Skeletal muscle tissue (tissue), 4 donors: ENCODE data around the gene MS4A15. TPM values are rescaled to one million over a fixed set of nuclear protein-coding genes. Genes with fewer than 3 reads are reported as not detected.

Experiments used
- H3K27ac ChIP-seq: one replicate; pipeline ENCODE4 v1.7.0; 2013; ENCODE audit warnings: mild to moderate bottlenecking, low read depth, low read length, inconsistent platforms
- H3K27me3 ChIP-seq, 3 donors: one replicate each; pipeline ENCODE4 v1.7.0; 2013; ENCODE audit warnings: low read length in 3 of 3; ENCODE audit not compliant: control insufficient read depth in 3 of 3, insufficient read depth in 3 of 3
- H3K36me3 ChIP-seq, 3 donors: one replicate each; pipeline ENCODE4 v1.7.0; 2013; ENCODE audit warnings: low read length in 3 of 3; ENCODE audit not compliant: control insufficient read depth in 3 of 3, insufficient read depth in 3 of 3
- H3K4me1 ChIP-seq, 3 donors: one replicate each; pipeline ENCODE4 v1.7.0; 2013; ENCODE audit warnings: low read length in 3 of 3, mild to moderate bottlenecking in 3 of 3; ENCODE audit not compliant: control insufficient read depth in 3 of 3, insufficient read depth in 3 of 3
- H3K4me3 ChIP-seq, 3 donors: one replicate each; pipeline ENCODE4 v1.7.0; 2013; ENCODE audit warnings: low read length in 3 of 3
- H3K9ac ChIP-seq, 3 donors: one replicate each; pipeline ENCODE4 v1.7.0; 2013; ENCODE audit warnings: low read length in 3 of 3, mild to moderate bottlenecking in 3 of 3, moderate library complexity in 2 of 3, low read depth in 1 of 3
- H3K9me3 ChIP-seq, 3 donors: one replicate each; pipeline ENCODE4 v1.7.0; 2013; ENCODE audit warnings: low read length in 3 of 3; ENCODE audit not compliant: control insufficient read depth in 3 of 3
- total RNA-seq: library from RNA; depleted of rRNA; stranded (reverse); fragments of >200 nt; gene quantifications from one replicate; pipeline ENCODE4 v1.2.3, GENCODE V29; 2014
- donor health status: Osteomylitis.

MS4A15 gene
- total RNA-seq, 1 donor from 2014 or later = not detected

DNA sequence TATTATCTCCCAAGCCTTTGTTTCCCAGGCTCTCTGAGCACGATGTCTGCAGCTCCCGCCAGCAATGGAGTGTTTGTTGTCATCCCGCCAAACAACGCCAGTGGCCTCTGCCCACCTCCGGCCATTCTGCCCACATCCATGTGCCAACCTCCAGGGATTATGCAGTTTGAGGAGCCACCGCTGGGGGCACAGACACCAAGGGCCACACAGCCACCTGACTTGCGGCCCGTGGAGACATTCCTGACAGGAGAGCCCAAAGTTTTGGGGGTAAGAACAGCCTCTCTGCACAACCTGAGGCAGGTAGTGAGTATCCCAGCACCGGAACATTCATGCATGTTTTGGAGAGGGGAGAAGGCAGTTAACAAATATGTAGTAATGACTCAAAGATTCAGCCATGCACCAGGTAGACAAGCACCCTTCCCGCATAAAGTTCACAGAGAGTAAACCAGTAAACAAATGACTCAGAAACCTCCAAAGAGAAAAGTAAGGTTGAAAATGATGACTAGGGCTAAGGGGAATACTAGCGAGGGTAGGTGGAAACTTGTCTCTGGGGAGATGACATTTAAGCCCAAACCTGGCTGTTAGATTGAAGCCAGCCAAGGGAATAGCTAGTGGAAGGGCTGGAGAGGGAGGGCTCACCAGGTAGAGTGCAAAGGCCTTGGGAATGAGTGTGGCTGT, 7.2 kb downstream of the MS4A15 start:
- H3K4me1 ChIP-seq = peaks cover 0 to 2% (median 0%) of the 10 kb centered on the region in 3 donors
- no peak overlapping the region for H3K9ac ChIP-seq
- H3K36me3 ChIP-seq = no peaks in the 10 kb centered on the region
- no peak overlapping the region for H3K4me3 ChIP-seq
- H3K27ac ChIP-seq = no peak overlapping the region
- H3K9me3 ChIP-seq = no peaks in the 10 kb centered on the region
- peaks cover 12 to 20% (median 14%) of the 10 kb centered on the region in 3 donors for H3K27me3 ChIP-seq

GRCh38 chr11:60764879-60765278, 8.2 kb downstream of the MS4A15 start:
- Histone ChIP-seq H3K9ac (no peak overlapping the region), H3K36me3 (no peaks in the 10 kb centered on the region), H3K4me3 (no peak overlapping the region), H3K27me3 (peaks cover 12 to 22% (median 14%) of the 10 kb centered on the region in 3 donors), H3K27ac (no peak overlapping the region), H3K4me1 (peaks cover 0 to 2% (median 0%) of the 10 kb centered on the region in 3 donors), H3K9me3 (no peaks in the 10 kb centered on the region)

- peaks cover 12 to 22% (median 14%) of the 10 kb centered on the region in 3 donors for H3K27me3 ChIP-seq
- no peak overlapping the region for H3K4me3 ChIP-seq
- peaks cover 0 to 2% (median 0%) of the 10 kb centered on the region in 3 donors for H3K4me1 ChIP-seq
- H3K36me3 ChIP-seq = no peaks in the 10 kb centered on the region
- H3K9ac ChIP-seq = no peak overlapping the region
- no peak overlapping the region for H3K27ac ChIP-seq
- no peaks in the 10 kb centered on the region for H3K9me3 ChIP-seq
Observed at GRCh38 chr11:60765355-60765754, 8.7 kb downstream of the MS4A15 start.

GRCh38 chr11:60766547-60766946, 9.9 kb downstream of the MS4A15 start:
- Histone ChIP-seq H3K9me3 (no peaks in the 10 kb centered on the region), H3K4me3 (no peak overlapping the region), H3K27ac (no peak overlapping the region), H3K9ac (no peak overlapping the region), H3K36me3 (no peaks in the 10 kb centered on the region), H3K27me3 (peaks cover 12 to 22% (median 16%) of the 10 kb centered on the region in 3 donors), H3K4me1 (peaks cover 0 to 2% (median 0%) of the 10 kb centered on the region in 3 donors)

DNA sequence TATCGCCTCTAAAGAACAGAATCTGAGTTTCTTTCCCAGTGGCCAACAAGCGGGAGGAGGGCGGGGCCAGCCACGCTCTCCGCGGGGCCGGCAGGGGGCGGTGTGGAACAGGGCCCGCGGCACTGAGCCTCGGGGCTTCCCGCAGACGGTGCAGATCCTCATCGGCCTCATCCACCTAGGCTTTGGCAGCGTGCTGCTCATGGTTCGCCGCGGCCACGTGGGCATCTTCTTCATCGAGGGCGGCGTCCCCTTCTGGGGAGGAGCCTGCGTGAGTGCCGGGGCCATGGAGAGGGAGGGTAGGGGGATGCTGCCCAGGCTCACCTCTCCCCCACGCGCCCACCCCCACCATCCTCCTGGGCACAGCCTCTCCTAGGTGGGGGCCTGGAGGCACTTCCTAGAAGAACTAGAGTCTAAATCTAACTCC, 10.7 kb downstream of the MS4A15 start:
- H3K9ac ChIP-seq = no peak overlapping the region
- H3K27me3 ChIP-seq = peaks cover 12 to 26% (median 20%) of the 10 kb centered on the region in 3 donors
- H3K4me1 ChIP-seq = no peaks in the 10 kb centered on the region
- no peaks in the 10 kb centered on the region for H3K9me3 ChIP-seq
- no peak overlapping the region for H3K27ac ChIP-seq
- no peak overlapping the region for H3K4me3 ChIP-seq
- no peaks in the 10 kb centered on the region for H3K36me3 ChIP-seq

DNA sequence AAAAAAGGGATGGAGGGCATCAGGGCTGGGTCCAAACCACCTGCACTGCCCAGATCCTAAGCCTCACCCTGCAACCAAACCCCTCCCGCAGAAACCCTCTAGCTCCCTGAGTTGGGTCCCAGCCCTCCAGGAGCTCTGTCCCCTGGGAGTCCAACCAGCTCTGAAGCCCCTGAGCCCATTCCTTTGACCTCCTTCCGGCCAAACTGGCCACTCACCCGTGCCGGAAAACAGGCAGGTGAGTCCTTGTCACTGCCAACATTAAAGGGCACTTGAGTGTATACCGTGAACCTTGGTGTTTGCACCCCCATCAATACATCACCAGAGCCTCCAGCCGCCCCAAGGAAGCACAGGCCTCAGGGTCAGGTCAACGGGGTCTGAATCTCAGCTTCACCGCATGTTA, 11.5 kb downstream of the MS4A15 start:
- Histone ChIP-seq H3K36me3 (no peaks in the 10 kb centered on the region), H3K9ac (no peak overlapping the region), H3K4me1 (no peaks in the 10 kb centered on the region), H3K27ac (no peak overlapping the region), H3K9me3 (no peaks in the 10 kb centered on the region), H3K4me3 (no peak overlapping the region), H3K27me3 (peaks cover 12 to 31% (median 26%) of the 10 kb centered on the region in 3 donors)

GRCh38 chr11:60769273-60769672, 12.6 kb downstream of the MS4A15 start:
- Histone ChIP-seq H3K27me3 (peaks cover 12 to 31% (median 26%) of the 10 kb centered on the region in 3 donors), H3K4me3 (no peak overlapping the region), H3K9ac (no peak overlapping the region), H3K27ac (no peak overlapping the region), H3K36me3 (no peaks in the 10 kb centered on the region), H3K4me1 (no peaks in the 10 kb centered on the region), H3K9me3 (no peaks in the 10 kb centered on the region)

DNA sequence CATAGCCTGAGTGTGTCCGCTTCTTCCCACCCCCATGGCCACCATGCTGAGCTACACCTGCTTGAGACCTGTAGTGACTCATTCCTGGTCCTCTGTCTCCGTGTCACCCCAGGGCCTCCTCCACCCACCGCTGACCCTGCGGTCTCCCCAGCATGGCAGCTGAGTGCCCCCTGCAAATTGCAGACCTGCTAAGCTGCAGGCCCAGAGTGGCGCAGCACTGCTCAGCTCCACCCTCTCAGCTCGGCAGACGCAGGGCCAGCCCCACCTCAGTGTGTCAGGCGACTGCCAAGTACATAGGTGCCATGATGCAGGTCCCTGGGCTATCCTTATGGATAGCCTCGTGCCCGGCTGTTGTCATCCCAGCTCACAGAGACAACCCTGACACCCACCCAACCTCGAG, 13.1 kb downstream of the MS4A15 start:
- Histone ChIP-seq H3K27ac (no peak overlapping the region), H3K4me1 (no peaks in the 10 kb centered on the region), H3K36me3 (no peaks in the 10 kb centered on the region), H3K9ac (no peak overlapping the region), H3K9me3 (no peaks in the 10 kb centered on the region), H3K4me3 (no peak overlapping the region), H3K27me3 (peaks cover 12 to 30% (median 26%) of the 10 kb centered on the region in 3 donors)

- Histone ChIP-seq H3K4me3 (no peak overlapping the region), H3K27me3 (peaks cover 10 to 27% (median 22%) of the 10 kb centered on the region in 3 donors), H3K9ac (no peak overlapping the region), H3K9me3 (no peaks in the 10 kb centered on the region), H3K4me1 (peaks cover 7 to 10% (median 8%) of the 10 kb centered on the region in 3 donors), H3K36me3 (no peaks in the 10 kb centered on the region), H3K27ac (no peak overlapping the region)
Observed at GRCh38 chr11:60771146-60771545, 14.5 kb downstream of the MS4A15 start.

- peaks cover 2 to 21% (median 13%) of the 10 kb centered on the region in 3 donors for H3K27me3 ChIP-seq
- H3K4me3 ChIP-seq = no peak overlapping the region
- peaks cover 8 to 11% (median 10%) of the 10 kb centered on the region in 3 donors for H3K4me1 ChIP-seq
- H3K9me3 ChIP-seq = no peaks in the 10 kb centered on the region
- H3K9ac ChIP-seq = no peak overlapping the region
- H3K27ac ChIP-seq = no peak overlapping the region
- no peaks in the 10 kb centered on the region for H3K36me3 ChIP-seq
Observed at GRCh38 chr11:60771879-60772525, 15.3 kb downstream of the MS4A15 start.
